SIG-M5 treated with dmso at 0.1 percent for 504 hours (cell line): ENCODE results near the gene SPDYE16.
"Not testable (repeated sequence)": the region's sequence is repeated elsewhere in the genome, so short reads cannot be mapped to it uniquely, and the experiment has no call there.

Source experiments
- DNase-seq: peaks from one replicate; lab custom pipeline; 2025; ENCODE audit not compliant: unreplicated experiment; lab: John Stamatoyannopoulos, UW

Gene SPDYE16

GRCh38 chr7:76543197-76543596, at the start of gene SPDYE16:
TSS of gene SPDYE16 (minus strand) at chr7:76543297. CDS start at chr7:76541459, 1,838 bp downstream.
- not testable (repeated sequence) for DNase-seq

DNA sequence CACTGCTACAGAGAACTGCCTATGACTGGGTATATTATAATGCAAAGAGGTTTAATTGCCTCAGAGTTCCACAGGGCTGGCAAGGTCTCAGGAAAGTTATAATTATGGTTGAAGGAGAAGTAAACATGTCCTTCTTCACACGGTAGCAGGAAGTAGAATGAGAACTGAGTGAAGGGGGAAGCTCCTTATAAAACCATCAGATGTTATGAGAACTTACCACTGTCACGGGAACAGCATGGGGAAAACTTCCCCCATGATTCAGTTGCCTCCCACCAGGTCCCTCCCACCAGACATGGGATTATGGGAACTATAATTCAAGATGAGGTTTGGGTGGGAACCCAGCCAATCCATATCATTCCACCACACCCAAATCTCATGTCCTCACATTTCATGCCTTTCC, 49.6 kb upstream of the SPDYE16 start:
- not testable (repeated sequence) for DNase-seq

DNA sequence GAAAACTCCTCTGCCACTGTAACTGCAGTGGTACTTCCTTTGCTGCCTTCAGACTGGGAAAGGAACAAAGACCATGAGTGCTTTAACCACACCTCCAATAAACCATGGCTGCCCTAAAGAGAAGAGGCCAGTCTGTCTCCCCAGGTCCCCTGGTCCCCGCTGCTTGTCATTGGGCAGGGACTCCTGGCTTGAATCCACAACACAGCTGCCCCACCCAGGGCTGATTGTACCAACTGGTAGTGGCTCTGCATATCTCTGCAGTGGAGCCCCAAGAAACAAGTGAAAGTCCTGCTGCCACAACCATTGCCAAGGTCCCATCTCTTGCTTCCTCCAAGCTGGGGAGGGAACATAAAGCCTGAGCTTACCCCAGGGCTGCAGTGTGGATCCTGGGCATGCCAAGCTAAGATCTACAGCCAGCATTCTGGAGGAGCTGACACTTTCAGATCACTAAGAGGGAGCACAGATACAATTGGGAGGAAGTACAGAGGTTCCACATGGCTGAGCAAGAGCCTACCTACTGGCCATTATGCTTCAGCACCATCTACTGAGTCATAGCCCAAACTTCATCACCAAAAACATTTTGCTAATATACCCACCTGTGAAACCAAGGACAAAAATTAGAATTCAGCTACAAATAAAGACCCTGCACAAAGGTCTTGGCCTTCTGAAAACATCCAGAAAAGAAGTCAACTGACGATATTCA, 48.7 kb upstream of the SPDYE16 start:
- DNase-seq: not testable (repeated sequence)

DNA sequence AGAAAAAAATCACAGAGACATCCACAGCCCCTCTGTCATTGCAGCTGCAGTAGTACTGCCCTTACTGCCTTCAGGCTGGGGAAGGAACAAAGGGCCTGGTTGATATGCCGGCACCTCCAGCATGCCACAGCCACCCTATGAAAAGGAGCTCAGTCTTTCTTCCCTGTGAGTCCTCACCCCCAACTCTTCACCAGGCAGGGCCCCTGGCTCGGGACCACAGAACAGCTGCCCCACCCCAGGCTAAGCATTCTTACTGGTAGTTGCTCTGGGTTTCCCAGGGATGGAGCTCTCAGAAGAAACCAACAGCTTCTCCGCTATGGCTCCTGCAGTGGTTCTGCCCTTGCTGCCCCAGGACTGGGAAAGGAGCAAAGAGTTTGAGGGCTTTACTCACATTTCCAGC, 47.9 kb upstream of the SPDYE16 start:
- not testable (repeated sequence) for DNase-seq

DNA sequence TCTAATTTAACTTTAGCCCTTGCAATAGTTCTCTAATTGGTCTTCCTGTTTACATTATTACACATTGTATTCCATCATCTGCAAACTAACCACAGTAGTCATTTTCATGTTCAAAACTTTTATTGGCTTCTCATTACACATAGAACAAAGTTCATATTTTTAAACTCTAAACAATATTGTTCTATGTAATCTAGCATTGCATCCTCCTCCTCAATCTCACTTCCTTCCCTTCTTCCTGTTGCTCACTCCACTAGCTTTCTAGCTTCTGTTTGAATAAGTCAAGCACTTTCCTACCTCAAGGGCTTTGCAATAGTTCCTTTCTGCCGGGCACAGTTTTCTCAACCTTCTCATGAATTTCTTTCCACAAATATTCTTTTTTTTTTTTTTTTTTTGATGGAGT, 45.5 kb upstream of the SPDYE16 start:
- DNase-seq: not testable (repeated sequence)

- DNase-seq: not testable (repeated sequence)
Observed at GRCh38 chr7:76586585-76587315, 43.7 kb upstream of the SPDYE16 start.

GRCh38 chr7:76583636-76584281, 40.7 kb upstream of the SPDYE16 start:
- DNase-seq: not testable (repeated sequence)

- not testable (repeated sequence) for DNase-seq
Observed at GRCh38 chr7:76582848-76583631, 39.9 kb upstream of the SPDYE16 start.

GRCh38 chr7:76575919-76576655, 33.0 kb upstream of the SPDYE16 start:
- DNase-seq: not testable (repeated sequence)

DNA sequence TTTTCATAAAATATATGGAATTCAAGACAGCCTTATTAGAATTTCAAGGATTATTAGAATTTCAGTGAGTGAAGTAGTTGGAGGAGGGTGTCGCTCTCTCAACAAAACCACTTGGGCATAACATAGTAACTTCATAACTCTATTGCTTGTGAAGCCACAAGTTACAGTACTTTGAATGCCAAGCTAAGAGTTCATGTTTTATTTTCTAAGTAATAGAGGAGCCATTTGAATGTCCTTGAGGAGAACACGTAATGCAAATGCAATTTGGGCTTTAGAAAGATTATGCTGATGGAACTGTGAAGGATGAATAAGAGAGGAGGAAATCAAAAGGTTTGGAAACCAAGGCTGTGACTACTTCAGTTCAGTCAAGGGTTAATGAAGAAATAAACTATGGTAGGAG, 32.3 kb upstream of the SPDYE16 start:
- not testable (repeated sequence) for DNase-seq

- not testable (repeated sequence) for DNase-seq
Observed at GRCh38 chr7:76572296-76572695, 29.2 kb upstream of the SPDYE16 start.

- DNase-seq: not testable (repeated sequence)
Observed at GRCh38 chr7:76570324-76570775, 27.3 kb upstream of the SPDYE16 start.

DNA sequence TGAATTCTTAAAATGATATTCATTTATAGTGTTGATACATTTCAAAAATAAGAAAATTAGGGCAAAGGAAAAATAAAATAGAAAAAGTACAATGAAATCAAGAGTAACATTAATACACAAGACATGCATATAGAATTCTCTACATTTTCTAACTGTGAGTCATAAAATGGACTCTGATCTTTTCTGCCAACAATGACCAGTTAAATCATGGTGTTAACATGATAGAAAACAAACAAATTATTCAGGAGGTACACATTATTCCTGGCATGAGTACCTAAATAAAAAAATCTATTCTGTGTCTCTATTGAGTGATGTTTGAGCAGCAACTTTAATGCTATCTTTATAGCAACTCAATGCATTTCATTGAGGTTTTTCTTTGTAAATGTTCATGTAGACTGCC, 25.6 kb upstream of the SPDYE16 start:
- DNase-seq: not testable (repeated sequence)

DNA sequence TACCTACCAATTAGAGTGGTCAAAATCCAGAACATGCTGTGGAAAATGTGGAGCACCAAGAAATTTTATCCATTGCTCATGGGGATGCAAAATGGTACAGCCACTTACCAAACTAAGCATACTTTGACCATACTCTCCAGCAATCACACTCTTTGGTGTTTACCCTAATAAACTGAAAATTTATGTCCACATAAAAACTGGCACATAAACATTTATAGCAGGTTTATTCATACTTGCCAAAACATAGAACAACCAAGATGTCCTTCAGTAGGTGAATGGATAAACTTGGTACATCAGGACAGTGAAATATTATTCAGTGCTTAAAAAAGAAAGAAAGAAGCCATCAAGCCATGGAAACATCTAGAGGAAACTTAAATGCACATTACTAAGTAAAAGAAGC, 24.7 kb upstream of the SPDYE16 start:
- not testable (repeated sequence) for DNase-seq

- not testable (repeated sequence) for DNase-seq
Observed at GRCh38 chr7:76567311-76567710, 24.2 kb upstream of the SPDYE16 start.

- not testable (repeated sequence) for DNase-seq
Observed at GRCh38 chr7:76565001-76565400, 21.9 kb upstream of the SPDYE16 start.

GRCh38 chr7:76561342-76561741, 18.2 kb upstream of the SPDYE16 start:
- not testable (repeated sequence) for DNase-seq

- not testable (repeated sequence) for DNase-seq
Observed at GRCh38 chr7:76560157-76560556, 17.1 kb upstream of the SPDYE16 start.

- DNase-seq: not testable (repeated sequence)
Observed at GRCh38 chr7:76559685-76560084, 16.6 kb upstream of the SPDYE16 start.

- not testable (repeated sequence) for DNase-seq
Observed at GRCh38 chr7:76551992-76552391, 8.9 kb upstream of the SPDYE16 start.
